Islet of Langerhans (tissue), 1 donor: ENCODE results near the gene C13orf42.

ENCODE experiments used
- FAIRE-seq: peaks from one replicate; lab custom pipeline; 2011; peaks lifted over from hg19 to GRCh38; lab: Jason Lieb, UNC

The C13orf42 gene

GRCh38 chr13:51111174-51111573 is at the start of gene C13orf42:
C13orf42 (minus strand) TSS chr13:51111274; CDS start chr13:51111209, 65 bp downstream.
- no peak for FAIRE-seq

- FAIRE-seq: no peak
Measured at GRCh38 chr13:51158880-51159518, 47.9 kb upstream of the C13orf42 start.

GRCh38 chr13:51158365-51158764 is 47.3 kb upstream of the C13orf42 start:
- FAIRE-seq: no peak

GRCh38 chr13:51156648-51157047 is 45.6 kb upstream of the C13orf42 start:
- no peak for FAIRE-seq

- FAIRE-seq: no peak
Measured at GRCh38 chr13:51155776-51156515, 44.9 kb upstream of the C13orf42 start.

- FAIRE-seq: no peak
Measured at GRCh38 chr13:51155161-51155560, 44.1 kb upstream of the C13orf42 start.

GRCh38 chr13:51154029-51154555 is 43.0 kb upstream of the C13orf42 start:
- no peak for FAIRE-seq

GRCh38 chr13:51153527-51153926 is 42.5 kb upstream of the C13orf42 start:
- FAIRE-seq: no peak

- FAIRE-seq: no peak
Measured at GRCh38 chr13:51152701-51153100, 41.6 kb upstream of the C13orf42 start.

GRCh38 chr13:51151463-51151862 is 40.4 kb upstream of the C13orf42 start:
- FAIRE-seq: no peak

GRCh38 chr13:51148952-51149573 is 38.0 kb upstream of the C13orf42 start:
- peak; percentile 93 for FAIRE-seq

- no peak for FAIRE-seq
Measured at GRCh38 chr13:51148223-51148951, 37.3 kb upstream of the C13orf42 start.

- no peak for FAIRE-seq
Measured at GRCh38 chr13:51147732-51148131, 36.7 kb upstream of the C13orf42 start.

- no peak for FAIRE-seq
Measured at GRCh38 chr13:51146667-51147066, 35.6 kb upstream of the C13orf42 start.

GRCh38 chr13:51137250-51137649 is 26.2 kb upstream of the C13orf42 start:
- no peak for FAIRE-seq

GRCh38 chr13:51136276-51136980 is 25.4 kb upstream of the C13orf42 start:
- no peak for FAIRE-seq

GRCh38 chr13:51134763-51135365 is 23.8 kb upstream of the C13orf42 start:
- FAIRE-seq: no peak

GRCh38 chr13:51130348-51130747 is 19.3 kb upstream of the C13orf42 start:
- no peak for FAIRE-seq

- peak; percentile 91 for FAIRE-seq
Measured at GRCh38 chr13:51125495-51126226, 14.6 kb upstream of the C13orf42 start.

- no peak for FAIRE-seq
Measured at GRCh38 chr13:51122868-51123566, 11.9 kb upstream of the C13orf42 start.
